Mucosa of gallbladder (tissue), 1 donor: ENCODE results near the gene METTL6. TPM values are rescaled to one million over a fixed set of nuclear protein-coding genes. Genes with fewer than 3 reads are reported as not detected.
A peak's percentile ranks its signal among the peaks of the same experiment; 100 is the strongest.

Source experiments
- DNase-seq: peaks from one replicate; pipeline ENCODE4 v3.0.0-alpha.2; 2020; ENCODE audit warnings: low spot score
- total RNA-seq: library from RNA; stranded (reverse); gene quantifications from one replicate; pipeline ENCODE4 v1.2.1, GENCODE V29; 2021
- donor health status: DM: no; HTN: no; CAD: no.

Gene METTL6
- total RNA-seq, 1 donor from 2014 or later, result 13.1 TPM

DNA sequence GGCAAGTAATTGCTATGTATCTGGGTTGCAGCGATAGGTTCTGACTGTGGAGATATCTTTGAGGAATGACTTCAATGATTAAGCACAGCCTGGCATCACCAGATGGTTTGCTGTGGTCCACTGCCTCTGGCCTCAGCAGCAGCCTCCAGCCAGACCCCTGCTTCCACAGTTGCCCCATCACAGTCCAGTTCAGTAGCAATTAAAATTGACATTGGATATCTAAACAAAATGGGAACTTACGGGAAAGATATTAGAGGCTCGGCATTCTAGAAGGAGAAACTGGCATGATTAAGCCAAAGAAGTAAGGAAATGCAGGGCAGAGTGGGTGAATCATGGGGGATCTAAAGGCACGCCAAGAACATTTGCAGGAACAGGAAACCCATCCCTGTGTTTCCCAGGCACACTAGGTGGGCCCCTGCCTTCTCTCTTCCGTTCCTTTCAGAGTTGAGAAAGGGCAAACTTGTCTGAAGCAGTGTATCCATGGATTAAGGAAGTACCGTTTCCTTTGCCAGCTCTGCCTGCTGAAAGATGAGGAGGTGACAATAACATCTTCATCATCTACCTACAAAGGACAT lies 58.7 kb downstream of the METTL6 start:
- DNase-seq, result no peak

DNA sequence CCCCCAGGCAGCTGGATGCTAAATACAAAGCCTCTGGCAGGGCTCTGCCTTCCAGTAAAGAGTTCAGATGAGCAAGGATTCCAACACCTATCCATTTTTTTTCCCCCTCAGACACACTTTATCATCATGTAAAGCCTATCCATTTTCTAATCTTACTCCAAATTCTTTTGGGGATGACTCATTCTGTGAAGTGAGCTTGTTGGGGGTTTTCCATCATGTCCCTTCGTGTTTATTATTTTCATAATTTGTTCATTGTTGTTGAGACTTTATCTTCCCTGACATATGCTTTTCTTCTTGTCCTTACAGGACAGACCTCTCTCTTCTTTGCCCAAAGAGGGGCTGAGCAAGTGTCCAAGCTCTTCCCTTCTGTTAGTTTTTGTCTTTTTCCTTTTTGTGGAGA lies 60.3 kb downstream of the METTL6 start:
- no peak for DNase-seq

DNA sequence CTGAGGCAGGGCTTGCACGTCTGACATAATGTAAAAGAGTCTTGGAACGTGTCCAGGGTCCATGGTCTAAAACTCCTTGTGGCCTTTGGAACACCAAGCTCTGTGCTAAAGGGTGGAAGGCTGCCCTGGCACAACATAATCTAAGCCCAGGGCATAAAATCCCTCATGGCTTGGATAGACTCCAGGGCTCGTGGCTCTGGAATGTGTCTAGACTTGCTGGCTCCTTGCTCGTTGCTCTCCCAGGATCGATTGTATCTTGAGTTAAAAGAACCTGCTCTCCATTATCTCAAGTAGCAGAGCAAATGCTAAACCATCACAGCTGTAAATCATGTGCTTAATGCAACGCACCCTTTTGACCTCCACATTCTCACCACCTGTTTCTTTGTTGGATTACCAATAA lies 63.3 kb downstream of the METTL6 start:
- DNase-seq, result peak; percentile 90

DNA sequence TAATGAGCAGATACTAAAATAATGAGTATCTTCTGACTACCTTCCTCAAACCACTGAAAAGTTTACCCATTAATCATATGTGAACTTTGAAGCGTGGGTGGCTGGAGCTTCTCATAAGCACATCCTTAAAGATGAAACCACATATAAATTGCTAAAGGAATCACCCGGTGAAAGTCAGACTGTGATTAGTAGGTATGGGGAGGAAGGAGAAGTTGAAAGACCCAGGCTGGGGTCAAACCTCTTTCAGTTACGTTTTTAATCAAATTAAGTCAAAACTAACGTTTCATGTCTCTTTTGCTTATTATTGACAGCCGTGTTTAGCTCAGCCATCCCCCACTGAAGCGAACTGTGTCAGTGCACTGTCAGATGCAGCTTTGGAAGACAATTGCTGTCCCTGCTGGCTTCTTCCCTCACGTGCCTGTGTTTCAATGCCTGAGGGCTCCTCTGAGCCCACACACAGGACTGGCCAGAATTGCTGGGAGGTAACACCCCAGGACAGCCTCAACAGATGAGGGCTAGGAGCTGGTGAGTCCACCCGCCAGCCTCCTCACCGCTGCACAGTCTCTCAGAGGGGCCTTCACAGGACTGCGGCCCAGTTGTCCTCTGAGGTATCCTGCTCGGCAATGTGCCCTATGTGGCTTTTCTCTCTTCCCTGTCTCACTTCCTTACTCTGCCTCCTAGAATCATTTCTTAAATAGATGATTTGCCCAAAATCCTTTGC lies 65.7 kb downstream of the METTL6 start:
- no peak for DNase-seq

DNA sequence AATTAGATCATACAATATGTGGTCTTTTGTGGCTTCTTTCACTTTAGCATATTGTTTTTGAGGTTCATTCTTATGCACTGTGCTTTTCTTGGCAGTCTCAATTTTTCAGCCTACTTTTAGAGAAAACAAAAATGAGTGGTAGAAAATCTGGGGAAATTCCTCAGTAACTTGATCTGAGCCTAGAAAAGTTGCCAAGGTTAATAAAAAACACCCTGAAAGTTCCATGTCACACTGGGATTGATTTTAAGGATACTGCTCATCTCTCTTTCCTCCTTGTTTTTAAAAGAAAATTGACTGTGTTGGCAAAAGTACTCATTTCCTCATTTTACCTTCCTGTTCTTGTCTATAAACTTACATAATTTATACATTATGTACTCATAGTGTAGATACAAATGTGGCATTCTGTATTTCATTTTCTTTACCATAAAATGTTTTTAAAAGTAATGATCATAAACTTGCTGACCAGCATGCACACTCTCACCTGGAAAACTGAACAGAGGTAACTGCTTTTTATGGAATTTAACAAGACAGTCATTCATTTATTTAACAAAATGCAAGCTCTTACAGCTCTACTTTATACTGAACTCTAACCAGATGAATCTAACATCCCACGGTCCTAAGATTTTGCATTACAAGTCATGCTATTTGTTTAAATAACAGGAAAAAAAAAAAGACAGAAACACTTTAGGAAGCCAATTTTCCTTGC lies 66.4 kb downstream of the METTL6 start:
- no peak for DNase-seq

Other genes starting within 250 kb of the METTL6 start
- 46.1 TPM for gene CAPN7, start 221.3 kb downstream of the METTL6 start, total RNA-seq
- 60.4 TPM for gene SH3BP5, start 95.0 kb downstream of the METTL6 start, total RNA-seq
- gene EAF1, start 54 bp upstream of the METTL6 start, total RNA-seq, result 21.8 TPM
- 2.9 TPM for gene COLQ, start 94.2 kb upstream of the METTL6 start, total RNA-seq
- gene HACL1, start 174.0 kb upstream of the METTL6 start, total RNA-seq, result 22.5 TPM
- gene BTD, start 174.2 kb upstream of the METTL6 start, total RNA-seq, result 45.9 TPM